Heart right ventricle (tissue), 16 donors: ENCODE data around the gene ABO. TPM values are rescaled to one million over a fixed set of nuclear protein-coding genes. Genes with fewer than 3 reads are reported as not detected.

Experiments used
- ATAC-seq, 8 donors: fragments of 200-7000 bp; cut with Tn5 transposase; one replicate each; pipeline ENCODE4 v1.9.1; 2020; ENCODE audit warnings: mild to moderate bottlenecking in 8 of 8, moderate library complexity in 8 of 8, moderate number of reproducible peaks in 1 of 8
- DNase-seq, 2 donors: peaks; one replicate each; pipeline ENCODE4 v3.0.0-alpha.2; 2020
- H3K27ac ChIP-seq, 10 donors: fragments of 200-600 bp; sonication (generic) in 2 of 10; one replicate each; pipeline versions ENCODE4 v1.5.0 to v1.8.0; 2020 to 2022; ENCODE audit warnings: mild to moderate bottlenecking in 3 of 10
- H3K27me3 ChIP-seq, 7 donors: fragments of 200-600 bp; one replicate each; pipeline ENCODE4 v1.8.0; 2021 to 2022; ENCODE audit warnings: mild to moderate bottlenecking in 2 of 7
- H3K36me3 ChIP-seq, 9 donors: fragments of 200-600 bp; sonication (generic) in 1 of 9; one replicate each; pipeline versions ENCODE4 v1.5.0 to v1.8.0; 2020 to 2022; ENCODE audit warnings: mild to moderate bottlenecking in 2 of 9
- H3K4me1 ChIP-seq, 9 donors: fragments of 200-600 bp; sonication (generic) in 1 of 9; one replicate each; pipeline versions ENCODE4 v1.5.0 to v1.8.0; 2020 to 2022; ENCODE audit warnings: mild to moderate bottlenecking in 4 of 9
- H3K4me3 ChIP-seq, 10 donors: fragments of 200-600 bp; sonication (generic) in 2 of 10; one replicate each; pipeline versions ENCODE4 v1.5.0 to v1.8.0; 2020 to 2022; ENCODE audit warnings: mild to moderate bottlenecking in 7 of 10, moderate library complexity in 2 of 10
- H3K9me3 ChIP-seq, 11 donors: fragments of 200-600 bp in 10 of 11; sonication (generic) in 2 of 11; one replicate each; pipeline versions ENCODE4 v1.5.0 to v1.8.0; 2013 to 2022; ENCODE audit warnings: mild to moderate bottlenecking in 2 of 11, control low read depth in 1 of 11, moderate library complexity in 1 of 11
- CTCF ChIP-seq, 9 donors: fragments of 200-600 bp; sonication (generic) in 2 of 9; IDR thresholded peaks; one replicate each; pipeline versions ENCODE4 v1.5.0 to v1.8.0; 2021 to 2022; ENCODE audit warnings: antibody characterized with exemption in 9 of 9, mild to moderate bottlenecking in 5 of 9, moderate library complexity in 1 of 9
- WGBS, 2 donors: extraction: QIAGEN DNeasy Blood & Tissue Kit; methylation state at CpG; one replicate each; pipeline ENCODE4 v1.1.7; 2013; ENCODE audit warnings: inconsistent platforms in 1 of 2; 5-methylcytosine and 5-hydroxymethylcytosine counted together
- intact Hi-C, 10 donors: fragments of 100-400 bp; cut with DNase I; formaldehyde crosslinking; loops; one replicate each; pipeline versions ENCODE4 v1.11.1 to v1.14.2; 2022
- polyA plus RNA-seq, 2 donors: library from polyadenylated mRNA; stranded (reverse); fragments of 200-250 nt; gene quantifications; one replicate each; pipeline ENCODE4 v1.2.3, GENCODE V29; 2013
- total RNA-seq, 10 donors: library from RNA; stranded (reverse); fragmentation: NEBNext Ultra II Directional in 3 of 10; extraction: Animal tissue kit (Norgen Biotek cat#: 25700) in 3 of 10; gene quantifications; one replicate each; pipeline versions ENCODE4 v1.2.1 to v1.2.4, GENCODE V29; 2021 to 2023
- donor health status: Arrhythmogenic right ventricular cardiomyopathy.
- donor health status: ischemic (EF 13 %, LVEDD 7.1; RV severe dilation, severe dysfunction).
- donor health status: healthy with polysubstance abuse.
- donor health status: DM: no; HTN: yes; CAD: no.
- donor health status: DM: no; HTN: no; CAD: no.
- donor health status: ischemic (EF 25% LVEDD 6.9; RV normal size, moderate dysfunction).
- donor health status: ischemic (EF 25% LVEDD 5.7; RV mildly dilated, moderate dysfunction).
- donor health status: healthy.
- donor health status: DM: yes; HTN: yes; CAD: no.
- donor health status: Ischemic cardiomyopathy.
- donor health status: ischemic (EF 35%, LVEDD 5.7; RV mildly dilated, moderate dysfunction).
- donor health status: nonischemic (EF 11% LVEDD 7.7; RV severe dilation, severe dysfunction).
- donor health status: DM: yes; HTN: yes; CAD: no.
- donor health status: PGD.
- donor health status: ischemic (EF 29% LVEDD 5.4; RV normal size, mild dysfunction).
- donor health status: nonischemic (EF 23%, LVEDD 6.1; RV moderate dilation, normal function).

The ABO gene
- total and polyA plus RNA-seq, 12 donors: 0.25 to 2.9 (median 1.6) TPM

- TF ChIP-seq CTCF (IDR thresholded peaks at IDR 0.05): no peak
- H3K4me3 ChIP-seq: no peak overlapping the region
- 72% methylated on average over 16 of the region's 16 CpGs for WGBS, 2 donors
- H3K9me3 ChIP-seq: peaks cover 0 to 5% (median 0%) of the 10 kb centered on the region in 11 donors
- H3K27me3 ChIP-seq: peaks cover 0 to 37% (median 5%) of the 10 kb centered on the region in 7 donors
- intact Hi-C loops: no loop called here
- H3K27ac ChIP-seq: no peak overlapping the region
- no peaks in the 10 kb centered on the region for H3K36me3 ChIP-seq
- no peaks in the 10 kb centered on the region for H3K4me1 ChIP-seq
- ATAC-seq (no peak), DNase-seq (no peak)
These were observed 32.3 kb upstream of the ABO start for GRCh38 chr9:133307301-133307700.

- intact Hi-C loops: no loop called here
- H3K27me3 ChIP-seq: peaks cover 0 to 37% (median 5%) of the 10 kb centered on the region in 7 donors
- H3K4me3 ChIP-seq: no peak overlapping the region
- no peak for DNase-seq
- H3K9me3 ChIP-seq: peaks cover 0 to 5% (median 0%) of the 10 kb centered on the region in 11 donors
- H3K36me3 ChIP-seq: no peaks in the 10 kb centered on the region
- no peak overlapping the region for H3K27ac ChIP-seq
- no peak for ATAC-seq
- H3K4me1 ChIP-seq: no peaks in the 10 kb centered on the region
- WGBS, 2 donors: 68 to 69% methylated on average over 31 of the region's 31 CpGs
- no peak for TF ChIP-seq CTCF (IDR thresholded peaks at IDR 0.05)
These were observed 31.5 kb upstream of the ABO start for GRCh38 chr9:133306242-133307204.

- H3K4me3 ChIP-seq: no peak overlapping the region
- H3K4me1 ChIP-seq: no peaks in the 10 kb centered on the region
- DNase-seq (no peak), ATAC-seq (no peak)
- H3K36me3 ChIP-seq: no peaks in the 10 kb centered on the region
- peaks cover 0 to 35% (median 5%) of the 10 kb centered on the region in 7 donors for H3K27me3 ChIP-seq
- WGBS, 2 donors: 78 to 88% methylated on average over 19 to 23 of the region's 23 CpGs
- H3K9me3 ChIP-seq: peaks cover 0 to 5% (median 0%) of the 10 kb centered on the region in 11 donors
- no peak overlapping the region for H3K27ac ChIP-seq
- intact Hi-C loops: no loop called here
- no peak for TF ChIP-seq CTCF (IDR thresholded peaks at IDR 0.05)
These were observed 30.7 kb upstream of the ABO start for GRCh38 chr9:133305731-133306130.

- Histone ChIP-seq H3K9me3 (peaks cover 0 to 2% (median 0%) of the 10 kb centered on the region in 11 donors), H3K4me3 (no peak overlapping the region), H3K27me3 (peaks cover 0 to 28% (median 1%) of the 10 kb centered on the region in 7 donors), H3K4me1 (no peaks in the 10 kb centered on the region), H3K27ac (no peak overlapping the region), H3K36me3 (no peaks in the 10 kb centered on the region)
- TF ChIP-seq CTCF (IDR thresholded peaks at IDR 0.05): no peak
- intact Hi-C loops: no loop called here
- 88 to 92% methylated on average over 38 of the region's 38 CpGs for WGBS, 2 donors
- peak in 1 of 8 donors; percentile 41 for ATAC-seq
- DNase-seq: no peak
These were observed 29.7 kb upstream of the ABO start for GRCh38 chr9:133304477-133305377.
